Mesenteric fat pad (tissue), 1 donor: ENCODE data around the gene GPR150. TPM values are rescaled to one million over a fixed set of nuclear protein-coding genes. Genes with fewer than 3 reads are reported as not detected.
"Not testable (repeated sequence)": the region's sequence is repeated elsewhere in the genome, so short reads cannot be mapped to it uniquely, and the experiment has no call there.

Experiments
- DNase-seq: peaks from one replicate; pipeline ENCODE4 v3.0.0-alpha.2; 2020; ENCODE audit warnings: low spot score
- total RNA-seq: library from RNA; stranded (reverse); fragmentation: NEBNext Ultra II Directional; extraction: Animal tissue kit (Norgen Biotek cat#: 25700); gene quantifications from one replicate; pipeline ENCODE4 v1.2.1, GENCODE V29; 2021
- donor health status: DM: yes; HTN: yes; CAD: no.

Gene GPR150
- total RNA-seq, 1 donor from 2014 or later = 0.32 TPM

DNA sequence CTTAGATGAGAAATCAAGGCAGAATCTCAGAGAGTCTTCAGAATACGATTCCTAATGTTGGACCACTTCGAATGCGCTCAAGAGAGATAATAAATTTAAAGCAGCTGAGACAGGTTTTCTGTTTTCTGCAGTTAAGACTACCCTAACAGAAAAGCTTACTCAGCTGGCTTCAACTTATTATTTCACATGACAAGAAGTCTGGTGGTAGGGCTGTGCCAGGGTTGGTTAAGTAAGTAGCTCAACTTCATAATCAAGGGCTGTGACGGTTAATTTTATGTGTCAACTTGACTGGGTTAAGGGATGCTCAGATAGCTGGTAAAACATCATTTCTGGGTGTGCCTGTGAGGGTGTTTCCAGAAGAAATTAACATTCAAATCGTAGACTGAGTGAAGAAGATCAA, 3.8 kb downstream of the GPR150 start:
- no peak for DNase-seq

DNA sequence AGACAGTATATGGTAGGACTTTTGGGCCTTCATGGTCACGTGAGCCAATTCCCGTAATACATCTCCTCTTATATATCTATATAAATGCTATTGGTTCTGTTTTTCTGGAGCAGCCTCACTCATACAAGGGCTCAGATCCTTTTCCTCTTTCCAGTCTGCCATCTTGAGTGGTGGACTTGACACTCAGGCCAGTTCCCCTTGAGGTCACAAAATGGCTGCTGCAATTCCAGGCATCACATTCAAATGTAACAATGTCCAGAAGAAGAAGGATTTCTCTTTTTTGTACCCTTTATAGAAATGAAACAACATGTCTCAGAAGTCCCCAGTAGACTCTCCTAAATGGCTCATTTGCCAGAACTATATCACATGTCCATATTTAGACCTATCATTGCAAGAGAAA, 4.5 kb downstream of the GPR150 start:
- no peak for DNase-seq

GRCh38 chr5:95626701-95627100, 6.8 kb downstream of the GPR150 start:
- DNase-seq = no peak

GRCh38 chr5:95627971-95628810, 8.3 kb downstream of the GPR150 start:
- DNase-seq = no peak

DNA sequence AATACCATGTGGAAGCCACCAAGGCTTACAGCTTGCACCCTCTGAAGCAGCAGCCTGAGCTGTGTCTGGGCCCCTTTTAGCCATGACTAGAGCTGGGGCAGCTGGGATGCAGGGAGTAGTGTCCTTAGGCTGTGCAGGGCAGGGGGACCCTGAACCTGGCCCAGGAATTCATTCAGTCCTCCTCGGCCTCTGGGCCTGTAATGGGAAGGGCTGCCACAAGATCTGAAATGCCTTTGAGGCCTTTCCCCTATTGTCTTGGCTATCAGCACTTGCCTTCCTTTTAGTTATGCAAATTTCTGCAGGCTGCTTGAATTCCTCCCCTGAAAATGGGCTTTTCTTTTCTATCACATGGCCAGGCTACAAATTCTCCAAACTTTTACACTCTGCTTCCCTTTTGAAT, 9.0 kb downstream of the GPR150 start:
- DNase-seq = no peak

DNA sequence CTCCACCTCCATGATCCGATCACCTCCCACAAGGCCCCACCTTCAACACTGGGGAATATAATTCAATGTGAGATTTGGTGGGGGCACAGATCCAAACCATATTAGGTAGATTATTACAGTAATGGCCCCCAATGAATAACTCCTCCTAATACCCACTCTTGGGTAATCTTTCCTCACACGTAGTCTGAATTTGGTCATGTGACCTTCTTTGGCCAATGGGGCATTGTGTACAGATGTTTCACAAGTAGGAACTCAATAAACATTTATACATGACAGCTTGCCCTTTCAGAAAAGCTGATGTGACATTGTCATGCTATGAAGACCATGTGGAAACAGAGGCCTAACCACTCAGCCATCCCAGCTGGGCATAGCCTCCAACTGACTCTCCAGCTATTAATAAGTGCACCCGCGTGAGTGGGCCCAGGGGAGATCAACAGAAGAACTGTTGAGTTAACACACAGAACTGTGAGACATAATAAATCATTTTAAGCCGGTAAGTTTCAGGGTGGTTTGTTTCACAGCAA, 10.6 kb downstream of the GPR150 start:
- DNase-seq = no peak

GRCh38 chr5:95631255-95631958, 11.5 kb downstream of the GPR150 start:
- DNase-seq = no peak

GRCh38 chr5:95631991-95632675, 12.2 kb downstream of the GPR150 start:
- no peak for DNase-seq

GRCh38 chr5:95632942-95633341, 13.1 kb downstream of the GPR150 start:
- not testable (repeated sequence) for DNase-seq

- DNase-seq = no peak
These were observed 13.8 kb downstream of the GPR150 start for GRCh38 chr5:95633671-95634070.

- no peak for DNase-seq
These were observed 14.2 kb downstream of the GPR150 start for GRCh38 chr5:95634081-95634480.

GRCh38 chr5:95638632-95639031, 18.7 kb downstream of the GPR150 start:
- no peak for DNase-seq

DNA sequence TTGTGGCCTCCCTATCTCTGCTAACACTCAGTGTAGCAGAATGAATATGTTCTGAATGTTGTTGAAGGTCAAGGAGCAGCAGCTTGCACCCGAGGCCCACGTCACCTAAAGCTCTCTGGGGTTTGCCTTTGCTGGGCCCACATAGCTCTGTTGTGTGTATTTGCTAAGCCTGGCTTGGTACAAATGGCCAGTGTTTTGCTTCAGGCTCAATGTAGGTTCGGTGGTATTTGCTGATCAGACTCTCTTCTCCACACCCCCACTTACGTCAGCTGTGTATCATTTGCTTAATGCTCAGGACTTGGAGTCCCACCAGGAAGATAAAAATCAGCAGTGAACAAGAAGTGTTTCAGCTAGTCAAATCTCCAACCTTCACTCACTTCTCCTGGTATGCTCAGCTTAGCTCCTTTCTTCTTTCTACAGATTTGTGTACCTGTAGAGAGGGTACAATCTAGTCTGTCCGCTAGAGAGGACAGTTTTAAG, 21.9 kb downstream of the GPR150 start:
- no peak for DNase-seq

DNA sequence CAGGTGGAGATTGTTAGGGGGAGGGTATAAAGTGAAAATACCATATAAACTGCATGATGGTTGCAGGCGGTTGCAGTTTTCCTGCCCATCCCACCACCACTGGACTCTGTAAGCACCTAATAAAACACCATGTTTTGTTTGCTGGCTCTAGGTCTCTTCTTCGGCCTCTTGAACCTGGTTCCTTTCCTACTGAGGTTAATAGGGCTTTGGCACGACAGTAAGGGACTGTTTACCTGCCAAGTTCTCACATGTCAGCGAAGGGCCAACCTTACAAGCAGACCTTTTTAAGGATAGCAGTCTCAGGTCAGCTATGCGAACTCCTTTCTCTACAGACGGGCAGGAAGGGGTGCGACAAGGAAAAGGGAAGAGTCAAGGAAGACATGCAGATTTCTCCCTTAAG, 23.3 kb downstream of the GPR150 start:
- no peak for DNase-seq

- DNase-seq = no peak
These were observed 24.6 kb downstream of the GPR150 start for GRCh38 chr5:95644351-95645042.

- not testable (repeated sequence) for DNase-seq
These were observed 26.3 kb downstream of the GPR150 start for GRCh38 chr5:95646226-95646568.

GRCh38 chr5:95646569-95647431, 26.9 kb downstream of the GPR150 start, which contains the start of gene RFESD:
Gene RFESD, plus strand, starts transcription at chr5:95646777. Its CDS starts 5,495 bp downstream, at chr5:95652272.
- peak; percentile 100 for DNase-seq

DNA sequence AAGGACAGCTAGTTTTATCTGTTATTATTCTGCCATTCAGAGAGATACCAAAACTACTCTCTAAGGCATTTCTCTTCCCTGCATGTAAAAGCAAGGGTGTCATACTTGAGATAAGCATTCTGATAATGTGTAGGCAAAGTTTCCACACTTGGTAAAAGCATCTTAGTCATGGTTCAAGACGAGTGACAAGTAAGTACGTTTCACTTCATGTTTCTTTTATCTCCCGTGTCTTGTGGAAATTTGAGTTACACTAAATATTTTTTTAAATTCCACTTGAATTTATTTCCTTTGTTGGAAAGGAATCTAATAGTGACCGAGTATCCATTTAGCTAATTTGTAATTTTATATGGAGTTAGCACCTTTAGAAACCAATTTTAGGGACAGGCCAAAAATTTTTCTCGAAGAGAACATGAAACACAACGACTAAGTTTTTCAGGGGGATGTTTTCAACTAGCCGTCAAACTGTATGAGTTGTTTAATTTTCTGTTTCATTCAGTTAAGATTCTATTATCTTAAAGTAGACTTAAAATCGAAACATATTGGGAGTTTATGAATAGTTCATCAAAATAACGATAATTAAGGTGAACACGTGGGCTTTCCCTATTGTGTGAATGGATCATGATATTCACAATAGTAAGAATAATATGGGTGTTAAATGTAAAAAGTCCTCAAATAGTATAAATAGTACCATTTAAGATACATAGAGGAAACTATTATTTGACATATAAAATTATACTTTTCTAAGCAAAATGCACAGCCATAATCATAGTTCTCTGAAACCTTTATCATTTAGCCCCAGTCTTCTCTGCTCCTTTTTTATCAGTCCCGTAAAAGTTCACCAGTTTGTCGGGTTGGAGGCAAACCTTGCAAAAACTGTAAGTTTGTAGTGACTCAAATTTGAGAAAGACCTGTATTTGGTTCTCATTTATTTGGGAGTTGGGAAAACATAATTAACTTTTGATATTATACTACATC, 28.3 kb downstream of the GPR150 start:
- DNase-seq = no peak

DNA sequence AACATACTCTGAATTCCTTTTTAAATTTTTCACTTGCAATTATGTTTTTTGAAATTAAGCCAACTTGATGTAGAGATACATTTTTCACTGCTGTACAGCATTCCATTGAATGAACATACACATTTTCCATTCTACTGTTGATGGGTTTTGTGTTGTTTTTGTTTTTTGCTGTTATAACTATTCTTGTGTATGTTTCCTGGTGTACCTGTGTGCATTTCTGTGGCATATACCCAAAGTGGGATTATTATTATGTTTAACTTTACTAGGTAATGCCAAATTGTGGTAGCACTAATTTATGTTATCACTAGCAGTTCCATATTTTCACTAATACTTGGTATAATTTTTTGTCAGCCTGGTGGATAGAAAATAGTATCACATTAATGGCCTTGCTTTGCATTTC, 29.4 kb downstream of the GPR150 start:
- DNase-seq = no peak
